WTC11 (cell line): ENCODE results near the gene PARM1. TPM values are rescaled to one million over a fixed set of nuclear protein-coding genes. Genes with fewer than 3 reads are reported as not detected.

Experiments
- ATAC-seq: fragments of 200-7000 bp; cut with Tn5 transposase; 2 replicates; pipeline ENCODE4 v1.10.0; 2021; ENCODE audit warnings: mild to moderate bottlenecking, moderate library complexity
- CTCF ChIA-PET: fragments of 300-600 bp; sonication (Branson Sonifier 250); formaldehyde crosslinking; loops from one replicate; lab custom pipeline; 2021; ENCODE audit warnings: antibody characterized with exemption; lab: Charles Lee
- POLR2A ChIA-PET: fragments of 350-600 bp; sonication (Branson Sonifier 250); formaldehyde crosslinking; loops from one replicate; lab custom pipeline; 2021; ENCODE audit warnings: antibody characterized with exemption; lab: Charles Lee
- DNase-seq: peaks from one replicate; pipeline ENCODE4 v3.0.0; 2021; ENCODE audit warnings: low spot score
- H3K27ac Mint-ChIP-seq: 2 replicates; pipeline ENCODE4 v1.8.0; 2021; ENCODE audit warnings: mixed read lengths
- H3K27me3 Mint-ChIP-seq: 2 replicates; pipeline ENCODE4 v1.8.0; 2021; ENCODE audit warnings: low read depth, mild to moderate bottlenecking, moderate library complexity, mixed read lengths
- H3K36me3 Mint-ChIP-seq: 2 replicates; pipeline ENCODE4 v1.8.0; 2021; ENCODE audit warnings: mixed read lengths
- H3K4me1 Mint-ChIP-seq: 2 replicates; pipeline ENCODE4 v1.8.0; 2022; ENCODE audit warnings: mixed read lengths
- H3K4me3 Mint-ChIP-seq: 2 replicates; pipeline ENCODE4 v1.8.0; 2021; ENCODE audit warnings: mild to moderate bottlenecking, moderate library complexity, mixed read lengths
- H3K9me3 Mint-ChIP-seq: 2 replicates; pipeline ENCODE4 v1.8.0; 2021; ENCODE audit warnings: mixed read lengths
- AFF4 ChIP-seq: sonication (generic); formaldehyde crosslinking; IDR thresholded peaks from 2 replicates; pipeline ENCODE4 v1.8.1; 2023; ENCODE audit warnings: mild to moderate bottlenecking, missing genetic modification reagents, borderline replicate concordance
- ATF1 ChIP-seq: sonication (generic); formaldehyde crosslinking; IDR thresholded peaks from 2 replicates; pipeline ENCODE4 v1.8.1; 2023; ENCODE audit warnings: mild to moderate bottlenecking, moderate library complexity, missing genetic modification reagents
- CBFB ChIP-seq: sonication (generic); formaldehyde crosslinking; IDR thresholded peaks from 2 replicates; pipeline ENCODE4 v1.8.1; 2022; ENCODE audit warnings: mild to moderate bottlenecking, low read depth, missing genetic modification reagents
- CREM ChIP-seq: sonication (generic); formaldehyde crosslinking; IDR thresholded peaks from 2 replicates; pipeline ENCODE4 v1.8.1; 2022; ENCODE audit warnings: mild to moderate bottlenecking, missing genetic modification reagents, moderate library complexity
- E2F5 ChIP-seq: sonication (generic); formaldehyde crosslinking; IDR thresholded peaks from 2 replicates; pipeline ENCODE4 v1.8.1; 2022; ENCODE audit warnings: mild to moderate bottlenecking, moderate library complexity, missing genetic modification reagents
- ESRRA ChIP-seq: sonication (generic); formaldehyde crosslinking; IDR thresholded peaks from 2 replicates; pipeline ENCODE4 v1.8.1; 2022; ENCODE audit warnings: mild to moderate bottlenecking, missing genetic modification reagents, borderline replicate concordance
- ETV6 ChIP-seq: sonication (generic); formaldehyde crosslinking; IDR thresholded peaks from 2 replicates; pipeline ENCODE4 v1.8.1; 2022; ENCODE audit warnings: mild to moderate bottlenecking, missing genetic modification reagents
- FOXJ3 ChIP-seq: sonication (generic); formaldehyde crosslinking; IDR thresholded peaks from 2 replicates; pipeline ENCODE4 v1.9.0; 2021; ENCODE audit warnings: missing genetic modification reagents, mild to moderate bottlenecking, borderline replicate concordance
- HMGA2 ChIP-seq: fragments of 250-450 bp; sonication (Bioruptor Pico); IDR thresholded peaks from 2 replicates; pipeline ENCODE4 v1.4.0; 2021; ENCODE audit warnings: mild to moderate bottlenecking, moderate library complexity
- JAZF1 ChIP-seq: fragments of 250-450 bp; sonication (Bioruptor Pico); IDR thresholded peaks from 2 replicates; pipeline ENCODE4 v1.9.0; 2021; ENCODE audit warnings: moderate library complexity, mild to moderate bottlenecking, inconsistent platforms
- MAX ChIP-seq: sonication (generic); formaldehyde crosslinking; IDR thresholded peaks from 2 replicates; pipeline ENCODE4 v1.8.0; 2022; ENCODE audit warnings: mild to moderate bottlenecking, missing genetic modification reagents
- MXD4 ChIP-seq: fragments of 250-450 bp; sonication (Bioruptor Pico); IDR thresholded peaks from 2 replicates; pipeline ENCODE4 v1.8.0; 2021; ENCODE audit warnings: mild to moderate bottlenecking, moderate library complexity, borderline replicate concordance
- NR1H2 ChIP-seq: sonication (generic); formaldehyde crosslinking; IDR thresholded peaks from 2 replicates; pipeline ENCODE4 v1.9.0; 2021; ENCODE audit warnings: mild to moderate bottlenecking, moderate library complexity, missing genetic modification reagents
- TCF7 ChIP-seq: sonication (generic); formaldehyde crosslinking; IDR thresholded peaks from 2 replicates; pipeline ENCODE4 v1.8.0; 2022; ENCODE audit warnings: mild to moderate bottlenecking, low read depth, missing genetic modification reagents, moderate library complexity
- ZBTB43 ChIP-seq: sonication (generic); formaldehyde crosslinking; IDR thresholded peaks from 2 replicates; pipeline ENCODE4 v1.8.1; 2023; ENCODE audit warnings: mild to moderate bottlenecking, missing genetic modification reagents
- ZNF232 ChIP-seq: sonication (generic); formaldehyde crosslinking; IDR thresholded peaks from 2 replicates; pipeline ENCODE4 v1.8.0; 2022; ENCODE audit warnings: mild to moderate bottlenecking, missing genetic modification reagents
- ZNF281 ChIP-seq: sonication (generic); formaldehyde crosslinking; IDR thresholded peaks from 2 replicates; pipeline ENCODE4 v1.8.0; 2023; ENCODE audit warnings: mild to moderate bottlenecking, missing genetic modification reagents
- ZNF416 ChIP-seq: fragments of 250-450 bp; sonication (Bioruptor Pico); IDR thresholded peaks from 2 replicates; pipeline ENCODE4 v1.9.0; 2021; ENCODE audit warnings: mild to moderate bottlenecking, inconsistent platforms
- ZNF512 ChIP-seq: sonication (generic); formaldehyde crosslinking; IDR thresholded peaks from 2 replicates; pipeline ENCODE4 v1.8.1; 2022; ENCODE audit warnings: missing genetic modification reagents, borderline replicate concordance
- ZNF532 ChIP-seq: fragments of 250-450 bp; sonication (Bioruptor Pico); IDR thresholded peaks from 2 replicates; pipeline ENCODE4 v1.9.0; 2021; ENCODE audit warnings: mild to moderate bottlenecking, borderline replicate concordance
- total RNA-seq: library from RNA; stranded (reverse); gene quantifications from 3 replicates; pipeline ENCODE4 v1.2.3, GENCODE V29; 2021

PARM1 gene
- total RNA-seq, 1 experiment from 2014 or later: 6.3 TPM

- Mint-ChIP-seq H3K27me3 (no peaks in the 10 kb centered on the region), H3K4me1 (peaks cover 11% of the 10 kb centered on the region), H3K9me3 (peaks cover 21% of the 10 kb centered on the region), H3K27ac (no peak overlapping the region), H3K4me3 (no peak overlapping the region), H3K36me3 (peaks cover 8% of the 10 kb centered on the region)
- no peak for ATAC-seq
- DNase-seq: no peak
- TF ChIP-seq CREM (no peak), ZNF281 (CRISPR knock-in tag) (no peak), TCF7 (no peak), ZNF532 (no peak), ZNF232 (CRISPR knock-in tag) (no peak), ESRRA (no peak), NR1H2 (no peak), AFF4 (CRISPR knock-in tag) (no peak), E2F5 (CRISPR knock-in tag) (no peak)
- ChIA-PET CTCF (no interaction called here), POLR2A (no interaction called here)
These were observed 46.4 kb upstream of the PARM1 start for GRCh38 chr4:74886484-74886883.

- no peak for ATAC-seq
- peaks cover 21% of the 10 kb centered on the region for H3K9me3 Mint-ChIP-seq
- H3K4me1 Mint-ChIP-seq: peaks cover 29% of the 10 kb centered on the region
- no peaks in the 10 kb centered on the region for H3K27me3 Mint-ChIP-seq
- peaks cover 8% of the 10 kb centered on the region for H3K36me3 Mint-ChIP-seq
- ChIA-PET POLR2A (no interaction called here), CTCF (no interaction called here)
- H3K27ac Mint-ChIP-seq: no peak overlapping the region
- no peak overlapping the region for H3K4me3 Mint-ChIP-seq
- DNase-seq: no peak
- TF ChIP-seq HMGA2 (CRISPR knock-in tag) (no peak), ETV6 (CRISPR knock-in tag) (no peak), JAZF1 (CRISPR knock-in tag) (no peak), ATF1 (no peak), NR1H2 (no peak), ZNF512 (CRISPR knock-in tag) (no peak), ZNF416 (no peak), ZBTB43 (no peak), MAX (no peak), CREM (no peak), CBFB (CRISPR knock-in tag) (no peak), MXD4 (CRISPR knock-in tag) (no peak), FOXJ3 (CRISPR knock-in tag) (no peak)
These were observed 42.6 kb upstream of the PARM1 start for GRCh38 chr4:74890341-74890740.
